Liver (tissue), 9 donors: ENCODE measurements around the gene PIAS4. TPM values are rescaled to one million over a fixed set of nuclear protein-coding genes. Genes with fewer than 3 reads are reported as not detected.

Experiments used
- DNase-seq: peaks from one replicate; pipeline ENCODE4 v3.0.0-alpha.2; 2017; ENCODE audit warnings: low spot score
- H3K27ac ChIP-seq, 2 donors: one replicate each; pipeline ENCODE4 v1.7.0; 2013; ENCODE audit warnings: inconsistent platforms in 2 of 2, low read length in 2 of 2, control low read depth in 1 of 2, low read depth in 1 of 2, mild to moderate bottlenecking in 1 of 2
- H3K27me3 ChIP-seq, 4 donors: one replicate each; pipeline versions ENCODE4 v1.6.1 to v1.7.0; 2013; ENCODE audit warnings: low read length in 3 of 4, inconsistent platforms in 1 of 4, mild to moderate bottlenecking in 1 of 4, moderate library complexity in 1 of 4; ENCODE audit not compliant: control insufficient read depth in 4 of 4, insufficient read depth in 4 of 4
- H3K36me3 ChIP-seq, 4 donors: one replicate each; pipeline versions ENCODE4 v1.6.1 to v1.7.0; 2013; ENCODE audit warnings: low read length in 3 of 4, mild to moderate bottlenecking in 3 of 4, low read depth in 1 of 4, moderate library complexity in 1 of 4; ENCODE audit not compliant: control insufficient read depth in 4 of 4, insufficient read depth in 3 of 4
- H3K4me1 ChIP-seq, 4 donors: one replicate each; pipeline versions ENCODE4 v1.6.1 to v1.7.0; 2013; ENCODE audit warnings: low read length in 3 of 4, mild to moderate bottlenecking in 3 of 4, moderate library complexity in 1 of 4; ENCODE audit not compliant: control insufficient read depth in 4 of 4, insufficient read depth in 4 of 4
- H3K4me3 ChIP-seq, 3 donors: one replicate each; pipeline versions ENCODE4 v1.6.1 to v1.7.0; 2013; ENCODE audit warnings: low read length in 3 of 3, control low read depth in 1 of 3, low read depth in 1 of 3, mild to moderate bottlenecking in 1 of 3
- H3K9ac ChIP-seq, 2 donors: one replicate each; pipeline ENCODE4 v1.7.0; 2013; ENCODE audit warnings: low read length in 2 of 2, mild to moderate bottlenecking in 2 of 2, moderate library complexity in 2 of 2, control low read depth in 1 of 2, low read depth in 1 of 2
- H3K9me3 ChIP-seq, 4 donors: one replicate each; pipeline versions ENCODE4 v1.6.1 to v1.7.0; 2013; ENCODE audit warnings: low read length in 3 of 4; ENCODE audit not compliant: control insufficient read depth in 4 of 4
- EGR1 ChIP-seq, 2 donors: IDR thresholded peaks; 2 replicates each; pipeline ENCODE4 v1.6.1; 2016 to 2018; ENCODE audit warnings: antibody characterized with exemption in 2 of 2, low read depth in 2 of 2
- FOXA1 ChIP-seq: IDR thresholded peaks from 2 replicates; pipeline ENCODE4 v1.6.1; 2016; ENCODE audit warnings: antibody characterized with exemption
- FOXA2 ChIP-seq: IDR thresholded peaks from 2 replicates; pipeline ENCODE4 v1.6.1; 2016; ENCODE audit warnings: antibody characterized with exemption
- GABPA ChIP-seq, 2 donors: IDR thresholded peaks in 1 of 2; conservative IDR thresholded peaks in 1 of 2; 2 replicates each; pipeline ENCODE4 v1.6.1; 2016; ENCODE audit warnings: antibody characterized with exemption in 2 of 2, mild to moderate bottlenecking in 1 of 2, moderate library complexity in 1 of 2
- HNF4A ChIP-seq, 2 donors: conservative IDR thresholded peaks; 2 replicates each; pipeline ENCODE4 v1.6.1; 2016; ENCODE audit warnings: antibody characterized with exemption in 2 of 2, mild to moderate bottlenecking in 2 of 2
- HNF4G ChIP-seq: IDR thresholded peaks from 2 replicates; pipeline ENCODE4 v1.6.1; 2016; ENCODE audit warnings: antibody characterized with exemption
- JUND ChIP-seq, 2 donors: IDR thresholded peaks; 2 replicates each; pipeline ENCODE4 v1.6.1; 2016; ENCODE audit warnings: antibody characterized with exemption in 2 of 2
- NR2F2 ChIP-seq: IDR thresholded peaks from 2 replicates; pipeline ENCODE4 v1.6.1; 2016; ENCODE audit warnings: antibody characterized with exemption
- RAD21 ChIP-seq, 2 donors: IDR thresholded peaks; 2 replicates each; pipeline ENCODE4 v1.6.1; 2016; ENCODE audit warnings: antibody characterized with exemption in 2 of 2, mild to moderate bottlenecking in 2 of 2
- RXRA ChIP-seq, 2 donors: IDR thresholded peaks; 2 replicates each; pipeline ENCODE4 v1.6.1; 2017 to 2018; ENCODE audit warnings: antibody characterized with exemption in 2 of 2, mild to moderate bottlenecking in 1 of 2
- SP1 ChIP-seq: IDR thresholded peaks from 2 replicates; pipeline ENCODE4 v1.6.1; 2018; ENCODE audit warnings: antibody characterized with exemption, mild to moderate bottlenecking
- TAF1 ChIP-seq: conservative IDR thresholded peaks from 2 replicates; pipeline ENCODE4 v1.6.1; 2016; ENCODE audit warnings: antibody characterized with exemption, mild to moderate bottlenecking
- YY1 ChIP-seq: IDR thresholded peaks from 2 replicates; pipeline ENCODE4 v1.6.1; 2016; ENCODE audit warnings: antibody characterized with exemption, mild to moderate bottlenecking
- WGBS: extraction: QIAGEN DNeasy Blood & Tissue Kit; methylation state at CpG from one replicate; pipeline ENCODE4 v1.1.7; 2013; 5-methylcytosine and 5-hydroxymethylcytosine counted together
- polyA plus RNA-seq, 2 donors: library from polyadenylated mRNA; stranded (reverse) in 1 of 2; unstranded in 1 of 2; fragments of 200-250 nt in 1 of 2; fragments of >200 nt in 1 of 2; fragmentation: Nextera tagmentation in 1 of 2; extraction: Ambion mirVana in 1 of 2; gene quantifications; one replicate each; pipeline versions ENCODE4 v1.2.1 to v1.2.3, GENCODE V29; 2013 to 2015
- total RNA-seq, 2 donors: library from RNA; depleted of rRNA; stranded (reverse); fragments of >200 nt; gene quantifications; one replicate each; pipeline ENCODE4 v1.2.3, GENCODE V29; 2014
- TF ChIP-seq, protein P1 (sequence below): IDR thresholded peaks from 2 replicates; pipeline ENCODE4 v1.6.1; 2016; ENCODE audit warnings: antibody characterized with exemption, mild to moderate bottlenecking
- TF ChIP-seq, protein P2 (sequence below): IDR thresholded peaks from 2 replicates; pipeline ENCODE4 v1.6.1; 2016; ENCODE audit warnings: antibody characterized with exemption
- TF ChIP-seq, protein P3 (sequence below): fragments of 150-350 bp; IDR thresholded peaks from 2 replicates; pipeline ENCODE4 v1.5.1; 2017; ENCODE audit warnings: improper control_type of control experiment, low read depth, low read length; ENCODE audit not compliant: missing input control
- TF ChIP-seq, protein P4 (sequence below): IDR thresholded peaks from 2 replicates; pipeline ENCODE4 v1.6.1; 2016; ENCODE audit warnings: antibody characterized with exemption
- TF ChIP-seq, protein P5 (sequence below): IDR thresholded peaks from 2 replicates; pipeline ENCODE4 v1.6.1; 2016; ENCODE audit warnings: antibody characterized with exemption
- donor health status: healthy.
- donor health status: healthy.
- donor health status: healthy.
- donor health status: healthy.
- donor health status: healthy.

PIAS4 gene
- total and polyA plus RNA-seq, 4 donors, result 5.6 to 14.1 (median 10.6) TPM

DNA sequence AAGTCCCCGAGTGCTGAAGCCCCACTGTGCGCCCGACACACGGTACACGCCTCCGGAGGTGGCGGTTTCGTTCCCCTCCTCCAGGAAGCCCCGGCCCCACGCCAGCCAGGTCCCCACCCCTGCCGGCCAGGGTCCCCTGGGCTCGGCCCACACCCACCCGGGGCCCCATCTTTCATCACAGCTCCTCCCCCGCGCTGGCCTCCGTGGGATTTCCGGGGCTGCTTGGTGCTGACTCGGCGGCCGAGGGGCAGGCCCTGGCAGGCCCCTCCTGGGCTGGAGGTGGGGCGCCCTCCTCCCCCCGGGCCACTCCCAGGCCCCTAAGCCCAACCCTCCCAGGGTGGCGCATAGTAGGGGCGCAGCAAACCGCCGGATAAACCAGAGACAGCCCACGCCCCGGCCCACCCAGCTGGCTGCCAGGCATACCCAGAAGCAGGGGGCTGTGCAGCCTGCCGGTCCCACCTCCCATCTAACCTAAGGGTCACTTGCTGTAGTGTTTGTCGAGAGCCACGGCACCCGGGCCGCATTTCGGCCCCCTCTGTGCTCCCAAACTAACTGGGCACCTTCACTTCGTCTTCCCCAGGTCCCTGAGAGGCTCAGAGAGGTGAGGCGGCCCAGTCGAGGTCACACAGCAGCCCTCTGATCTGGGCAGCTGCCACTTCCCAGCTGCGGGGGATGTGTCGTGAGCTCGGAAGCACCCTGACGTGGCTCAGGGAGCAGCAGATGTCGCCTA is 52.5 kb downstream of the PIAS4 start:
- DNase-seq, result no peak
- 52% methylated on average over 42 of the region's 42 CpGs for WGBS

More for the DNA sequence above, 52.5 kb downstream of the PIAS4 start:
- Histone ChIP-seq H3K4me3 (peak overlapping the region in 1 of 3 donors; percentile 46), H3K9ac (peak overlapping the region in 1 of 2 donors; percentile 14), H3K9me3 (no peaks in the 10 kb centered on the region), H3K27ac (peak overlapping the region; percentile 86 to 94), H3K36me3 (peaks cover 0 to 6% (median 1%) of the 10 kb centered on the region in 4 donors), H3K27me3 (no peaks in the 10 kb centered on the region), H3K4me1 (peaks cover 42 to 69% (median 53%) of the 10 kb centered on the region in 4 donors)
- TF ChIP-seq TAF1 (no peak), FOXA1 (no peak), HNF4A (conservative IDR thresholded peaks at IDR 0.05) (no peak), RAD21 (IDR thresholded peaks at IDR 0.05) (no peak), RXRA (IDR thresholded peaks at IDR 0.05) (no peak), SP1 (no peak), GABPA (IDR thresholded peaks at IDR 0.05 in 1 of 2, conservative IDR thresholded peaks at IDR 0.05 in 1 of 2) (no peak), EGR1 (IDR thresholded peaks at IDR 0.05; ENCODE audit: low read depth in 2 of 2) (no peak), FOXA2 (no peak), NR2F2 (no peak), JUND (IDR thresholded peaks at IDR 0.05) (no peak), YY1 (no peak), HNF4G (no peak)
- TF ChIP-seq, protein P1, sequence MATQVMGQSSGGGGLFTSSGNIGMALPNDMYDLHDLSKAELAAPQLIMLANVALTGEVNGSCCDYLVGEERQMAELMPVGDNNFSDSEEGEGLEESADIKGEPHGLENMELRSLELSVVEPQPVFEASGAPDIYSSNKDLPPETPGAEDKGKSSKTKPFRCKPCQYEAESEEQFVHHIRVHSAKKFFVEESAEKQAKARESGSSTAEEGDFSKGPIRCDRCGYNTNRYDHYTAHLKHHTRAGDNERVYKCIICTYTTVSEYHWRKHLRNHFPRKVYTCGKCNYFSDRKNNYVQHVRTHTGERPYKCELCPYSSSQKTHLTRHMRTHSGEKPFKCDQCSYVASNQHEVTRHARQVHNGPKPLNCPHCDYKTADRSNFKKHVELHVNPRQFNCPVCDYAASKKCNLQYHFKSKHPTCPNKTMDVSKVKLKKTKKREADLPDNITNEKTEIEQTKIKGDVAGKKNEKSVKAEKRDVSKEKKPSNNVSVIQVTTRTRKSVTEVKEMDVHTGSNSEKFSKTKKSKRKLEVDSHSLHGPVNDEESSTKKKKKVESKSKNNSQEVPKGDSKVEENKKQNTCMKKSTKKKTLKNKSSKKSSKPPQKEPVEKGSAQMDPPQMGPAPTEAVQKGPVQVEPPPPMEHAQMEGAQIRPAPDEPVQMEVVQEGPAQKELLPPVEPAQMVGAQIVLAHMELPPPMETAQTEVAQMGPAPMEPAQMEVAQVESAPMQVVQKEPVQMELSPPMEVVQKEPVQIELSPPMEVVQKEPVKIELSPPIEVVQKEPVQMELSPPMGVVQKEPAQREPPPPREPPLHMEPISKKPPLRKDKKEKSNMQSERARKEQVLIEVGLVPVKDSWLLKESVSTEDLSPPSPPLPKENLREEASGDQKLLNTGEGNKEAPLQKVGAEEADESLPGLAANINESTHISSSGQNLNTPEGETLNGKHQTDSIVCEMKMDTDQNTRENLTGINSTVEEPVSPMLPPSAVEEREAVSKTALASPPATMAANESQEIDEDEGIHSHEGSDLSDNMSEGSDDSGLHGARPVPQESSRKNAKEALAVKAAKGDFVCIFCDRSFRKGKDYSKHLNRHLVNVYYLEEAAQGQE, result no peak
- TF ChIP-seq, protein P2, sequence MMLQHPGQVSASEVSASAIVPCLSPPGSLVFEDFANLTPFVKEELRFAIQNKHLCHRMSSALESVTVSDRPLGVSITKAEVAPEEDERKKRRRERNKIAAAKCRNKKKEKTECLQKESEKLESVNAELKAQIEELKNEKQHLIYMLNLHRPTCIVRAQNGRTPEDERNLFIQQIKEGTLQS, result no peak
- TF ChIP-seq, protein P3, sequence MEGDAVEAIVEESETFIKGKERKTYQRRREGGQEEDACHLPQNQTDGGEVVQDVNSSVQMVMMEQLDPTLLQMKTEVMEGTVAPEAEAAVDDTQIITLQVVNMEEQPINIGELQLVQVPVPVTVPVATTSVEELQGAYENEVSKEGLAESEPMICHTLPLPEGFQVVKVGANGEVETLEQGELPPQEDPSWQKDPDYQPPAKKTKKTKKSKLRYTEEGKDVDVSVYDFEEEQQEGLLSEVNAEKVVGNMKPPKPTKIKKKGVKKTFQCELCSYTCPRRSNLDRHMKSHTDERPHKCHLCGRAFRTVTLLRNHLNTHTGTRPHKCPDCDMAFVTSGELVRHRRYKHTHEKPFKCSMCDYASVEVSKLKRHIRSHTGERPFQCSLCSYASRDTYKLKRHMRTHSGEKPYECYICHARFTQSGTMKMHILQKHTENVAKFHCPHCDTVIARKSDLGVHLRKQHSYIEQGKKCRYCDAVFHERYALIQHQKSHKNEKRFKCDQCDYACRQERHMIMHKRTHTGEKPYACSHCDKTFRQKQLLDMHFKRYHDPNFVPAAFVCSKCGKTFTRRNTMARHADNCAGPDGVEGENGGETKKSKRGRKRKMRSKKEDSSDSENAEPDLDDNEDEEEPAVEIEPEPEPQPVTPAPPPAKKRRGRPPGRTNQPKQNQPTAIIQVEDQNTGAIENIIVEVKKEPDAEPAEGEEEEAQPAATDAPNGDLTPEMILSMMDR, result no peak
- TF ChIP-seq, protein P4, sequence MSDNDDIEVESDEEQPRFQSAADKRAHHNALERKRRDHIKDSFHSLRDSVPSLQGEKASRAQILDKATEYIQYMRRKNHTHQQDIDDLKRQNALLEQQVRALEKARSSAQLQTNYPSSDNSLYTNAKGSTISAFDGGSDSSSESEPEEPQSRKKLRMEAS, result no peak
- TF ChIP-seq, protein P5, sequence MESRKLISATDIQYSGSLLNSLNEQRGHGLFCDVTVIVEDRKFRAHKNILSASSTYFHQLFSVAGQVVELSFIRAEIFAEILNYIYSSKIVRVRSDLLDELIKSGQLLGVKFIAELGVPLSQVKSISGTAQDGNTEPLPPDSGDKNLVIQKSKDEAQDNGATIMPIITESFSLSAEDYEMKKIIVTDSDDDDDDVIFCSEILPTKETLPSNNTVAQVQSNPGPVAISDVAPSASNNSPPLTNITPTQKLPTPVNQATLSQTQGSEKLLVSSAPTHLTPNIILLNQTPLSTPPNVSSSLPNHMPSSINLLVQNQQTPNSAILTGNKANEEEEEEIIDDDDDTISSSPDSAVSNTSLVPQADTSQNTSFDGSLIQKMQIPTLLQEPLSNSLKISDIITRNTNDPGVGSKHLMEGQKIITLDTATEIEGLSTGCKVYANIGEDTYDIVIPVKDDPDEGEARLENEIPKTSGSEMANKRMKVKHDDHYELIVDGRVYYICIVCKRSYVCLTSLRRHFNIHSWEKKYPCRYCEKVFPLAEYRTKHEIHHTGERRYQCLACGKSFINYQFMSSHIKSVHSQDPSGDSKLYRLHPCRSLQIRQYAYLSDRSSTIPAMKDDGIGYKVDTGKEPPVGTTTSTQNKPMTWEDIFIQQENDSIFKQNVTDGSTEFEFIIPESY, result no peak
